Posterior cingulate gyrus (tissue), 11 donors: ENCODE results near the gene EVPL.
"Not testable (repeated sequence)": the region's sequence is repeated elsewhere in the genome, so short reads cannot be mapped to it uniquely, and the experiment has no call there.

ENCODE experiments used
- DNase-seq, 10 donors: peaks; one replicate each; pipeline versions ENCODE4 v3.0.0 to v3.0.0-alpha.2; 2020 to 2021; ENCODE audit warnings: mixed read lengths in 3 of 10
- intact Hi-C: fragments of 100-400 bp; cut with DNase I; formaldehyde crosslinking; loops from one replicate; pipeline ENCODE4 v1.15.1; 2023

The EVPL gene

DNA sequence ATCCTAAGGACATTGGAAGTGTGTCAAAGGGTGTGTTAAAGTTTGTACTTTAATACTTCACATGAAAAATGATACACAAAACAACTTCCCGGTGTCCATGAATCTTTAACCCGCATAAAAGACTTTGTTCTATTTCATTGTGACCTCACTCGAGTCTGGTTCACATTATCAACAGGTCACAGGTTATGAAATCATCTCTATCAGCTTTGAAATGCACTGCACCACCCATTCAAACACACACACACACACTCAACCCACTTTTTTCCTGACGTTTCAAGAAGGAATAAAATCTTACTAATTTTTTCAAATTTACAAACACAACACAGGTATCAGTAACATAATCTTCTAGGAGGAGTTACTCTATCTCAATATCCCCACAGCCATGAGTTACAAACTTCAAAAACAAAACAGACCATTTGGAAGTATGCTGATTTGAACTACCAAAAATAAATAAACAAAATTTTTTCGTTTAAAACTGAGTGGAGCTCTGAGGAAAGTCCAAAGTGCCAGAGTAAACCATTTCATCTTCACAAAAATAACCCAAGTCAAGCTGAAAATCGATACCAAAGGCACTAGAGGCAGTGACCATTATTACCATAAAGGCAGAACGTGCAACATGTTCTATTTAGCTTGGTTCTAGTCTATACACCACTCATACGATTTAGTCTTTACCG lies 50.8 kb downstream of the EVPL start:
- DNase-seq = no peak
- intact Hi-C loops = no loop called here

DNA sequence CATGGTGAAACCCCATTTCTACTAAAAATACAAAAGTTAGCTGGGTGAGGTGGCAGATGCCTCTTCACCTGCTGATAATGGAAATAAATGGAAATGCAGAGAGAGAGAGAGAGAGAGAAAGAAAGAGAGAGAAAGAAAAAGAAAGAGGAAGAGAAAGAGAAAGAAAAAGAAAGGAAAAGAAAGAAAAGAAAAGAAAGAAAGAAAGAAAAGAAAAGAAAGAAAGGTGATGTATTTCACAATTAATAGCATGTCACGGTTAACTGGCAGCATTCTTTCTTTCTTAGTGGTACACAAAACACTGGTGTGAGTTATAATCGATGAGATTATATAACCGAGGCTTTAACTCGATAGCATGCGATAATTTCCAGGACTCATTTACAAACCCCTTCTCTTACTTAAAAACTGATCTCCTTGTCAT lies 51.3 kb downstream of the EVPL start:
- intact Hi-C loops = no loop called here
- no peak for DNase-seq

DNA sequence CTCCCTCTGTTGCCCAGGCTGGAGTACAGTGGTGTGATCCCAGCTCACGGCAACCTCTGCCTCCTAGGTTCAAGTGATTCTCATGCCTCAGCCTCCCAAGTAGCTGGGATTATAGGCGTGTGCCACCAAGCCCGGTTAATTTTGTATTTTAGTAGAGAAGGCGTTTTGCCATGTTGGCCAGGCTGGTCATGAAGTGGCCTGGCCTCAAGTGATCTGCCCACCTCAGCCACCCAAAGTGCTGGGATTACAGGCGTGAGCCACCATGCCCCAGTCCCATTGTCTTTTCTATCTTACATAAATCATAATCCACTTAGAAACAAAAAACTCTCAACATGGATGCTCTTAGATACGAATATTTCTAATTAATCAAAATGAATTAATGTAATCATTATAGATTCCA lies 51.9 kb downstream of the EVPL start:
- DNase-seq = peak in 1 of 10 donors; percentile 6
- intact Hi-C loops = not testable (repeated sequence)

GRCh38 chr17:75970626-75971025 lies 56.5 kb downstream of the EVPL start:
- DNase-seq = no peak
- intact Hi-C loops = no loop called here

DNA sequence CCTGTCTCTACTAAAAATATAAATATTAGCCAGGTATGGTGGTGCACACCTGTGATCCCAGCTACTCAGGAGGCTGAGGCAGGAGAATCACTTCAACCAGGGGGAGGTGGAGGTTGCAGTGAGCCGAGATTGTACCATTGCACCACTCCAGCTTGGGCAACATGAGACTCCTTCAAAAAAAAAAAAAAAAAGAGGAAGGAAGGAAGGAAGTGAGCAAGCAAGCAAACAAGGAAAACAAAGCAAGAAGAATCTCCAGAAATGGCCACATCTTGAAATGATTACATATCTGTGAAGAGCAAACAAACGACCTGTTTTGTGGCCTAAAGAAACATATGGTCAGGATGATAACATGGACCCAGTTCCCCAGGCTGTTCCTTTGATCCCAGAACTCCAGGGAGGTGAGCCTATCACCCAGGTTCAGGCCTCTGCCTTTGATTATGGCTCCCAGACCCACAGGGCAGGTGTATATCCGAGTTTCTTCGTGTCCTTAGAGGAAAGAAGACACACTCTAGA lies 57.0 kb downstream of the EVPL start:
- no peak for DNase-seq
- intact Hi-C loops = no loop called here

DNA sequence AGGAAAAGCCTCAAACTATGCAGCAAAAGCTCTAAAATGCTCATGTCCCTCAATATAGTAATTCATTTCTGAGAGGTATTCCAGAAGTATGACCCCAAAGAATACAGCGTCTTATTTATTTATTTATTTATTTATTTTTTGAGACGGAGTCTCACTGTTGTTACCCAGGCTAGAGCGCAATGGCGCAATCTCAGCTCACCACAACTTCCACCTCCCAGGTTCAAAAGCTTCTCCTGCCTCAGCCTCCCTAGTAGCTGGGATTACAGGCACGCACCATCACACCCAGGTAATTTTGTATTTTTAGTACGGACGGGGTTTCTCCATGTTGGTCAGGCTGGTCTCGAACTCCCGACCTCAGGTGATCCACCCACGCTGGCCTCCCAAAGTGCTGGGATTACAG lies 58.1 kb downstream of the EVPL start:
- intact Hi-C loops = not testable (repeated sequence)

GRCh38 chr17:75965468-75965867 lies 61.6 kb downstream of the EVPL start:
- no peak for DNase-seq
- intact Hi-C loops = no loop called here

More for the DNA sequence above, 58.1 kb downstream of the EVPL start:
- DNase-seq = not testable (repeated sequence)

DNA sequence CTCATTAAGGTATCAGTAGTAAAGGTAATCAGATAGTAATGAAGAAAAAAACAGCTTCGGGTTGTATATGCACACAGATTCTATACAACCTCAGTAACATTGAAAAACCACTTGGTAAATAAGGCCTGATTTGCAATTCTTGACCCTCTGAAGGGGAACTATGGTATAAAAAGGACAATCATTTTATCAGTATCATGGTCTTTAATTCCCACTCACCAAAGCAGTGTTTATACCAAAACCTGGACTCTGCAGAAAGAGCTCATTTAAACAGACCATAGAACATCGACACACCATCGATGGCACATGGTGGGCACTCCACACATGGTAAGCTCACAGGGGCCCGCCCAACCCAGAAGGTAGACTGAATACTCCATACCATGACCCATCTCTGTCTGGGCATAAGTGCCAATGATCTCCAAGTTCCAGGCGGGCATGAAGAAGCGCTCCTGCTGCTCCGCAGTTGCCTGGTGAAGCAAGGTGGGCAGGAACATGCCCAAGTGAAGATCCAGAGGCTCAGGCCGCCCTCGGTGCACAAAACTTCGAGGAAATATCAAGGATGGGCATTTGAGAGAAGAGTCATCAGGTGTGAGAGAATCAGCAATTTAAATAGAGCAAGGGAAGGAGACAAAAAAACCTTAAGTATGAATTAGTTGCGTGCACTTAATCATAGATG lies 67.1 kb downstream of the EVPL start:
- DNase-seq = no peak
- intact Hi-C loops = no loop called here

- no peak for DNase-seq
- intact Hi-C loops = no loop called here
Measured at GRCh38 chr17:75959051-75959838, 67.9 kb downstream of the EVPL start.
